ENCODE data around the gene PTPRS.

PTPRS gene

GRCh38 chr19:5308451-5309437 is 31.9 kb downstream of the PTPRS start:
- no peak for TF ChIP-seq CTCF (IDR thresholded peaks at IDR 0.05; ENCODE audit: control extremely low read depth, extremely low read depth, low read depth, missing control alignments)
- no peak for DNase-seq (ENCODE audit: extremely low spot score)
- CTCF ChIA-PET: no interaction called here
- POLR2A ChIA-PET: no interaction called here

- CTCF ChIA-PET: no interaction called here
- no peak for TF ChIP-seq CTCF (IDR thresholded peaks at IDR 0.05; ENCODE audit: control extremely low read depth, extremely low read depth, low read depth, missing control alignments)
- DNase-seq (ENCODE audit: extremely low spot score): no peak
- POLR2A ChIA-PET: no interaction called here
Observed at GRCh38 chr19:5307655-5308054, 33.0 kb downstream of the PTPRS start.

- no peak for TF ChIP-seq CTCF (IDR thresholded peaks at IDR 0.05; ENCODE audit: control extremely low read depth, extremely low read depth, low read depth, missing control alignments)
- ChIA-PET POLR2A (no interaction called here), CTCF (interaction anchor here (1.0 to 1.4 kb wide), 4 partner anchors 11 to 16 kb away, joined by 3 to 4 read pairs (median 3); no protein-coding TSS in a partner anchor)
- no peak for DNase-seq (ENCODE audit: extremely low spot score)
Observed at GRCh38 chr19:5305163-5305562, 35.4 kb downstream of the PTPRS start.

GRCh38 chr19:5304486-5304885 is 36.1 kb downstream of the PTPRS start:
- DNase-seq (ENCODE audit: extremely low spot score): no peak
- ChIA-PET POLR2A (interaction anchor here (0.5 kb wide), 1 partner anchor 441 kb away, joined by 5 read pairs; no protein-coding TSS in a partner anchor), CTCF (interaction anchor here (1.0 to 1.1 kb wide), 2 partner anchors 12 to 14 kb away, joined by 3 read pairs; no protein-coding TSS in a partner anchor)
- no peak for TF ChIP-seq CTCF (IDR thresholded peaks at IDR 0.05; ENCODE audit: control extremely low read depth, extremely low read depth, low read depth, missing control alignments)

GRCh38 chr19:5303208-5303607 is 37.4 kb downstream of the PTPRS start:
- POLR2A ChIA-PET: no interaction called here

GRCh38 chr19:5302396-5302795 is 38.2 kb downstream of the PTPRS start:
- no peak for DNase-seq (ENCODE audit: extremely low spot score)
- TF ChIP-seq CTCF (IDR thresholded peaks at IDR 0.05; ENCODE audit: control extremely low read depth, extremely low read depth, low read depth, missing control alignments): no peak
- ChIA-PET POLR2A (no interaction called here), CTCF (interaction anchor here (1.1 kb wide), 1 partner anchor 26 kb away, joined by 4 read pairs; no protein-coding TSS in a partner anchor)

More at GRCh38 chr19:5303208-5303607, 37.4 kb downstream of the PTPRS start:
- DNase-seq (ENCODE audit: extremely low spot score): no peak
- CTCF ChIA-PET: no interaction called here
- TF ChIP-seq CTCF (IDR thresholded peaks at IDR 0.05; ENCODE audit: control extremely low read depth, extremely low read depth, low read depth, missing control alignments): no peak
